Measurements from ENCODE around the gene TAB2. TPM values are rescaled to one million over a fixed set of nuclear protein-coding genes. Genes with fewer than 3 reads are reported as not detected.

The TAB2 gene
- total RNA-seq, 1 experiment from 2014 or later: 56.2 TPM

DNA sequence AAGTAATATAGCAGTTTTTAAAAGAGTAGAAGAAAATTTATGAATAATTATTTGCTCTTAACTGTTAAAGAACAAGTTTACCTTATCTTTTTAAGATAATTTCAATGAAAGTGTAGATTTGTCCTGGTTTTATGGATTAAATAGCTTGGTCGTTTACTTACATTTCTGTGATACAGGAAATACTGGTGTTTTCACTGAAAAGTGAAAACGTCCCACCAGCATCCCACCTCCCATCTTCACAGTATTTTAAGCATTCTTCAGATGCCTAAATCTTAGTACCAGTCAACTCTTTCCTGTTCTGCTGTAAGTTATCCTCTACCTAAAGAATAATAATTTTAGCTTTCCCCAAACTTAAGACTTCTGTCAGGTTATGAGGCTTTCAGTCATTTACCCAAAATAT is 5.8 kb downstream of the TAB2 start:
- no peak overlapping the region for H3K27ac Mint-ChIP-seq
- Histone ChIP-seq H2BK20ac (ENCODE audit: low read depth, low read length, poor library complexity, severe bottlenecking) (no peak overlapping the region), H2AK5ac (ENCODE audit: insufficient read length, low read length) (no peak overlapping the region), H3K4ac (ENCODE audit: low read depth, low read length) (no peak overlapping the region), H3K23ac (ENCODE audit: insufficient read length, low read depth, low read length) (no peak overlapping the region), H3K18ac (ENCODE audit: insufficient read length, low read depth, low read length) (no peak overlapping the region), H3K23me2 (ENCODE audit: insufficient read length, low read depth, low read length, poor library complexity, severe bottlenecking) (peaks cover 6% of the 10 kb centered on the region), H4K91ac (ENCODE audit: insufficient read length, low read depth, low read length) (no peak overlapping the region), H3K14ac (ENCODE audit: insufficient read depth, low read length) (no peak overlapping the region), H3K9me3 (ENCODE audit: control insufficient read depth, low read depth, low read length) (no peaks in the 10 kb centered on the region), H4K5ac (ENCODE audit: insufficient read length, low read depth, low read length) (no peak overlapping the region), H3K27ac (ENCODE audit: insufficient read length, low read depth, low read length) (no peak overlapping the region), H3K4me2 (ENCODE audit: insufficient read depth, insufficient read length, low read length) (no peak overlapping the region), H3K9ac (ENCODE audit: extremely low read depth, insufficient read length, low read length) (no peak overlapping the region), H3K56ac (ENCODE audit: insufficient read length, low read depth, low read length) (no peak overlapping the region), H2BK5ac (ENCODE audit: insufficient read length, low read length) (no peak overlapping the region), H4K8ac (replicated peaks; ENCODE audit: insufficient read length, low read depth, low read length) (no peak overlapping the region), H2AFZ (ENCODE audit: low read length) (no peak overlapping the region), H3K79me2 (ENCODE audit: insufficient read depth, low read length) (peaks cover 40% of the 10 kb centered on the region), H3T11ph (ENCODE audit: low read length) (no peak overlapping the region), H2BK12ac (ENCODE audit: insufficient read length, low read depth, low read length) (no peak overlapping the region), H3K4me1 (ENCODE audit: insufficient read depth, low read length) (no peaks in the 10 kb centered on the region; the same call in 1 of the 2 replicates), H2BK15ac (ENCODE audit: low read depth, low read length) (no peak overlapping the region), H3K79me1 (ENCODE audit: insufficient read depth, low read depth, low read length, poor library complexity, severe bottlenecking) (peaks cover 12% of the 10 kb centered on the region), H4K20me1 (ENCODE audit: control insufficient read depth, insufficient read depth, insufficient read length) (no peaks in the 10 kb centered on the region), H3K27me3 (ENCODE audit: insufficient read depth, low read length) (no peaks in the 10 kb centered on the region), H2BK120ac (ENCODE audit: low read depth, low read length, poor library complexity, severe bottlenecking) (no peak overlapping the region)
- no peaks in the 10 kb centered on the region for H3K27me3 Mint-ChIP-seq (ENCODE audit: low read depth)
- no CpG with 5 or more reads among the region's 2 CpGs for WGBS (ENCODE audit: extremely low coverage, insufficient read length, low lambda C conversion rate)
- H3K9me3 Mint-ChIP-seq: no peaks in the 10 kb centered on the region
- TF ChIP-seq, protein P1, sequence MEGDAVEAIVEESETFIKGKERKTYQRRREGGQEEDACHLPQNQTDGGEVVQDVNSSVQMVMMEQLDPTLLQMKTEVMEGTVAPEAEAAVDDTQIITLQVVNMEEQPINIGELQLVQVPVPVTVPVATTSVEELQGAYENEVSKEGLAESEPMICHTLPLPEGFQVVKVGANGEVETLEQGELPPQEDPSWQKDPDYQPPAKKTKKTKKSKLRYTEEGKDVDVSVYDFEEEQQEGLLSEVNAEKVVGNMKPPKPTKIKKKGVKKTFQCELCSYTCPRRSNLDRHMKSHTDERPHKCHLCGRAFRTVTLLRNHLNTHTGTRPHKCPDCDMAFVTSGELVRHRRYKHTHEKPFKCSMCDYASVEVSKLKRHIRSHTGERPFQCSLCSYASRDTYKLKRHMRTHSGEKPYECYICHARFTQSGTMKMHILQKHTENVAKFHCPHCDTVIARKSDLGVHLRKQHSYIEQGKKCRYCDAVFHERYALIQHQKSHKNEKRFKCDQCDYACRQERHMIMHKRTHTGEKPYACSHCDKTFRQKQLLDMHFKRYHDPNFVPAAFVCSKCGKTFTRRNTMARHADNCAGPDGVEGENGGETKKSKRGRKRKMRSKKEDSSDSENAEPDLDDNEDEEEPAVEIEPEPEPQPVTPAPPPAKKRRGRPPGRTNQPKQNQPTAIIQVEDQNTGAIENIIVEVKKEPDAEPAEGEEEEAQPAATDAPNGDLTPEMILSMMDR (conservative IDR thresholded peaks at IDR 0.05): no peak
- no peak overlapping the region for H3K4me3 Mint-ChIP-seq
- H3K4me1 Mint-ChIP-seq: peaks cover 48% of the 10 kb centered on the region in 2 experiments
- no peak for DNase-seq
- H3K36me3 Mint-ChIP-seq (ENCODE audit: insufficient read depth in 1 of 3, low read depth in 3 of 3): no peaks in the 10 kb centered on the region; a peak in 1 of 7 replicates
